Measurements from ENCODE around the gene CIAO2B.

The CIAO2B gene

GRCh38 chr16:66886321-66886720 lies 47.9 kb downstream of the CIAO2B start:
- DNase-seq (ENCODE audit: low spot score): no peak

- no peak for DNase-seq (ENCODE audit: low spot score)
Observed at GRCh38 chr16:66885491-66885890, 48.7 kb downstream of the CIAO2B start.

DNA sequence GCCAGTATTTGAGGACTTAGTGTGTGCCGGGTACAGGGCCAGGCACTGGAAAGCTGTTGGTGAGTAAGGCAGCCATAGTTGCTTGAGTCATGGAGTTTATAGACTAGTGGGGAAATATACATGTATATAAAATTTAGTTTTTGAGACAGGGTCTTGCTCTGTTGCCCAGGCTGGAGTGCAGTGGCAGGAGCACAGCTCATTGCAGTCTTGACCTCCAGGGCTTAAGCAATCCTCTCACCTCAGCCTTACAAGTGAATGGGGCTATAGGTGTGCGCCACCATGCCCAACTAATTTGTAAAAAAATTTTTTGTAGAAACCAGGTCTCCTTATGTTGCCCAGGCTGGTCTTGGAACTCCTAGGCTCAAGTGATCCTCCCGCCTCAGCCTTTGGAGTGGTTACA lies 51.5 kb downstream of the CIAO2B start:
- no peak for DNase-seq (ENCODE audit: low spot score)
